ENCODE measurements around the gene OR8G5. TPM values are rescaled to one million over a fixed set of nuclear protein-coding genes. Genes with fewer than 3 reads are reported as not detected.
"Not testable (repeated sequence)": the region's sequence is repeated elsewhere in the genome, so short reads cannot be mapped to it uniquely, and the experiment has no call there.

The OR8G5 gene
- polyA plus RNA-seq, 1 experiment: not detected

GRCh38 chr11:124214027-124214426 lies 42.1 kb upstream of the OR8G5 start:
- ChIA-PET CTCF (no interaction called here), POLR2A (no interaction called here)
- Histone ChIP-seq H3K27me3 (ENCODE audit: control insufficient read depth, insufficient read depth, low read length) (no peaks in the 10 kb centered on the region), H3K9me3 (ENCODE audit: control insufficient read depth, insufficient read depth, low read length) (no peaks in the 10 kb centered on the region), H3K4me3 (ENCODE audit: low read depth, low read length) (no peak overlapping the region), H3K27ac (ENCODE audit: low read depth, low read length) (no peak overlapping the region)
- DNase-seq (ENCODE audit: low read depth, low spot score): no peak
- TF ChIP-seq, protein P1, sequence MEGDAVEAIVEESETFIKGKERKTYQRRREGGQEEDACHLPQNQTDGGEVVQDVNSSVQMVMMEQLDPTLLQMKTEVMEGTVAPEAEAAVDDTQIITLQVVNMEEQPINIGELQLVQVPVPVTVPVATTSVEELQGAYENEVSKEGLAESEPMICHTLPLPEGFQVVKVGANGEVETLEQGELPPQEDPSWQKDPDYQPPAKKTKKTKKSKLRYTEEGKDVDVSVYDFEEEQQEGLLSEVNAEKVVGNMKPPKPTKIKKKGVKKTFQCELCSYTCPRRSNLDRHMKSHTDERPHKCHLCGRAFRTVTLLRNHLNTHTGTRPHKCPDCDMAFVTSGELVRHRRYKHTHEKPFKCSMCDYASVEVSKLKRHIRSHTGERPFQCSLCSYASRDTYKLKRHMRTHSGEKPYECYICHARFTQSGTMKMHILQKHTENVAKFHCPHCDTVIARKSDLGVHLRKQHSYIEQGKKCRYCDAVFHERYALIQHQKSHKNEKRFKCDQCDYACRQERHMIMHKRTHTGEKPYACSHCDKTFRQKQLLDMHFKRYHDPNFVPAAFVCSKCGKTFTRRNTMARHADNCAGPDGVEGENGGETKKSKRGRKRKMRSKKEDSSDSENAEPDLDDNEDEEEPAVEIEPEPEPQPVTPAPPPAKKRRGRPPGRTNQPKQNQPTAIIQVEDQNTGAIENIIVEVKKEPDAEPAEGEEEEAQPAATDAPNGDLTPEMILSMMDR (IDR thresholded peaks at IDR 0.05; ENCODE audit: low read depth, low read length): no peak

- H3K9me3 ChIP-seq (ENCODE audit: control insufficient read depth, insufficient read depth, low read length): no peaks in the 10 kb centered on the region
- CTCF ChIA-PET: interaction anchor here (1.3 kb wide), 1 partner anchor 150 kb away, joined by 4 read pairs; no protein-coding TSS in a partner anchor
- TF ChIP-seq, protein P1 (IDR thresholded peaks at IDR 0.05; ENCODE audit: low read depth, low read length): no peak
- no peak for DNase-seq (ENCODE audit: low read depth, low spot score)
- no peak overlapping the region for H3K4me3 ChIP-seq (ENCODE audit: low read depth, low read length)
- H3K27me3 ChIP-seq (ENCODE audit: control insufficient read depth, insufficient read depth, low read length): no peaks in the 10 kb centered on the region
- no peak overlapping the region for H3K27ac ChIP-seq (ENCODE audit: low read depth, low read length)
- POLR2A ChIA-PET: no interaction called here
These were observed 37.0 kb upstream of the OR8G5 start for GRCh38 chr11:124219126-124219525.

DNA sequence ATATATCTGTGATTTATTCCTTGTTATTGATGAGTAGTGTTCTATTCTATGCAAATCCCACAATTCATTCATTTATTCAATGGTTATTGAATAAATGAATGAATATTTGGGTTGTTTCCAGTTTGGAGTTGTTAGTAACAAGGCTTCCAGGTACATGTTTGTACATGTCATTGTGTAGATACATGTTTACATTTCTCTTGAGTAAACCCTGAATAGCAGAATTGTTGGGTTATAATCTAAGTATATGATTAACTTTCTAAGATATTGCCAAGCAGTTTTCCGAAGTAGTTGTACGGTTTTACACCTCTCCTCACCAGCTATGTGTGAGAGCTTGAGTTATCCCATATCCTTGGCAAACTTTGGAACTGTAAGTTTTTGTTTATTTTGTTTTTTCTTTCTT lies 33.8 kb upstream of the OR8G5 start:
- TF ChIP-seq, protein P1 (IDR thresholded peaks at IDR 0.05; ENCODE audit: low read depth, low read length): no peak
- ChIA-PET POLR2A (no interaction called here), CTCF (no interaction called here)
- Histone ChIP-seq H3K4me3 (ENCODE audit: low read depth, low read length) (no peak overlapping the region), H3K9me3 (ENCODE audit: control insufficient read depth, insufficient read depth, low read length) (no peaks in the 10 kb centered on the region), H3K27me3 (ENCODE audit: control insufficient read depth, insufficient read depth, low read length) (no peaks in the 10 kb centered on the region), H3K27ac (ENCODE audit: low read depth, low read length) (no peak overlapping the region)
- DNase-seq (ENCODE audit: low read depth, low spot score): no peak

- DNase-seq (ENCODE audit: low read depth, low spot score); H3K4me3 ChIP-seq (ENCODE audit: low read depth, low read length); H3K27ac ChIP-seq (ENCODE audit: low read depth, low read length); POLR2A ChIA-PET; H3K9me3 ChIP-seq (ENCODE audit: control insufficient read depth, insufficient read depth, low read length); H3K27me3 ChIP-seq (ENCODE audit: control insufficient read depth, insufficient read depth, low read length): not testable (repeated sequence)
- CTCF ChIA-PET: interaction anchor here (0.6 kb wide), 1 partner anchor 106 kb away, joined by 6 read pairs; no protein-coding TSS in a partner anchor
These were observed 31.4 kb upstream of the OR8G5 start for GRCh38 chr11:124224618-124225423.

GRCh38 chr11:124225471-124225870 lies 30.7 kb upstream of the OR8G5 start:
- TF ChIP-seq, protein P1 (IDR thresholded peaks at IDR 0.05; ENCODE audit: low read depth, low read length): no peak
- Histone ChIP-seq H3K27ac (ENCODE audit: low read depth, low read length) (no peak overlapping the region), H3K27me3 (ENCODE audit: control insufficient read depth, insufficient read depth, low read length) (no peaks in the 10 kb centered on the region), H3K9me3 (ENCODE audit: control insufficient read depth, insufficient read depth, low read length) (no peaks in the 10 kb centered on the region), H3K4me3 (ENCODE audit: low read depth, low read length) (no peak overlapping the region)
- no peak for DNase-seq (ENCODE audit: low read depth, low spot score)
- POLR2A ChIA-PET: no interaction called here
- CTCF ChIA-PET: no interaction called here
